GM19438 (cell line): Measurements from ENCODE around the gene RFT1.

ENCODE experiments used
- ATAC-seq: cut with Tn5 transposase; IDR thresholded peaks from one replicate; pipeline ENCODE4 v1.9.1; 2021; ENCODE audit warnings: low read depth; ENCODE audit not compliant: unreplicated experiment

RFT1 gene

DNA sequence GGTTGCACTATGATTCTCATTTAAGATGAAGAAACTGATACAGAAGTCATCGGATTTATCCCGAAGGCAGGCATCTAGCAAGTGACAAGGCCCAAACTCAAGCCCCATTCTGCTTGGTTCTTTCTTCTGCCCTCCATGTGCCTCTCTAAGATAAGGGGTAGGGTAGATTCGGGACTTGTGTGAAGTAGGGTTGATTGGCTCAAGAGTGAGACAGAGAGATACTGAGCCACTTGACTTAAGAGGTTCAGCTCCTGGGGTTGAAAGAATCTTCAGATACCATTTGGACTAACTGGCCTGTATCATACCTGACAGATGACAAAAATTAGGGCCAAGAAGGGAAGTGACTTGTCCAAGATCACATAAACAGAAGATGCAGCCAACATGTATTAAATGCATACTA, 891 bp downstream of the RFT1 start:
- no peak for ATAC-seq

DNA sequence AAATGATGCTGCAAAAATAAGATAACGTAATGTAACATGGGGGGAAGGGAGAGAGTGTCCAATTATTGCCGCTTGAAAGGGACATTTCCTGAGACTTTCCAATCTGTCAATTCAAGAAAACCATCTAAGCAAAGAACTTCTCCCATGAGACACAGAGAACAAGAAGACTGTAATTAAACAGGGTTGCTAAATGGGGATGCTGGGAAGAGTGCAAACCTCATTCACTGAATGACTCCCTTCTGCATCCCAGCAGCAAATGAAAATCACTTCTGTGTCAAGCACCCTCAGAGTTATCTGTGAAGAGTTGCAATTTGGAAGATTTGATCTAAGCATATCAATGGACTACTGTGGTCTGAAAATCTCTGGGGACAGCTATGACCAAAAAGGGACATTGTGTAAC, 3.6 kb downstream of the RFT1 start:
- ATAC-seq: no peak

DNA sequence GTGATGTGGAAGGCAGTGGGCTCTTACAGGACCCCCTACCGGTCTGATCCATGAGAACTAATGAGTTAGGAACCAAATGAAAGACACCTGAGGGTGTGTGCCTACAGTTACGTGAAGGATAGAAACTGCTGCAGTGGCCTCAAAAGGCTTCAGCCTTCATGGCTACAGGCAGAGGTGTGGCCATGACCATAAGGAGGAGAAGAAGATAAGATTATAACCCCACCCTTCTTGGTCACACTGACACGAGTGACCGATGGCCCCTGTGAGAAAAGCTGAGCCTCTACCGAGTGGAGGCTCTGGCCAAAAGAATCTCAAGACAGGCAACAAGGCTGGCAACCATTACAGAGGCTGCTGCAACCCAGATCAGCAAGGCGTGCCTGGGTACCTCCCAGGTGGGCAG, 6.3 kb downstream of the RFT1 start:
- no peak for ATAC-seq

DNA sequence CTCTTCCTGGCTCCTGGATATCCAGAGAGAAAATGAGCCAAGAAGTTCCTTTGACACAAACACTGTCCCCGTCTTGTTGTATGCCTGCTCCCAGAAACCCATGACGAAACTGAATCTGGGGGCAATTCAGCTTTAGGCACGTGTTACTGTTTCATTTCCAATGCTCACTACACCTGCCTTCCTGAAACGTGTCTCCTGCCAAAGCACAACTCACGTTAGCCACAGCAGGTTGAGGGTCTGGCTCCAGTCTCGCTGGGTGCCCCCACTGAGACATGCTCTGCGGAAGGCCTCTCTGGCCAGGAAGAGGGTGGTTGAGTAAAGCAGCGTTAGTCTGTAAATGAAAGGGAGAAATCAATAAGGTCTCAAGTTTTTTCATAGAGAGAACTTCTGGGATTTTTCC, 6.7 kb downstream of the RFT1 start:
- no peak for ATAC-seq

DNA sequence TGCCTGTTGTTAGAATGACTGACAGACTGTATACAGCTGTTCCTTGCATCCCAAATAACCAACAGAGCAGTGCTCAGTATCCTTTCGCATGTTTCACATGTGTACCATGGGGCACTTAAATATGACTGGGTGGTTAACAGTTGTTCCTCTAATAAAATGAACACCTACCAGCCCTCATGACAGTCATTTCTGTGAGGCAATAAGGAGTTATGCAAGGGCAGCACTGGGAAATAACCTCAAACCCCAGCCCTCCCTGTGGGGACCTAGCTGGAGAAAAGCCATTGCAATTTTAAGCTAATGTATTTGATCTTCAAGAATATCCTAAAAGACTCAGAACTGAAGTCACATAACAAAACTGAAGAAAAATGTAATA, 7.3 kb downstream of the RFT1 start:
- no peak for ATAC-seq

DNA sequence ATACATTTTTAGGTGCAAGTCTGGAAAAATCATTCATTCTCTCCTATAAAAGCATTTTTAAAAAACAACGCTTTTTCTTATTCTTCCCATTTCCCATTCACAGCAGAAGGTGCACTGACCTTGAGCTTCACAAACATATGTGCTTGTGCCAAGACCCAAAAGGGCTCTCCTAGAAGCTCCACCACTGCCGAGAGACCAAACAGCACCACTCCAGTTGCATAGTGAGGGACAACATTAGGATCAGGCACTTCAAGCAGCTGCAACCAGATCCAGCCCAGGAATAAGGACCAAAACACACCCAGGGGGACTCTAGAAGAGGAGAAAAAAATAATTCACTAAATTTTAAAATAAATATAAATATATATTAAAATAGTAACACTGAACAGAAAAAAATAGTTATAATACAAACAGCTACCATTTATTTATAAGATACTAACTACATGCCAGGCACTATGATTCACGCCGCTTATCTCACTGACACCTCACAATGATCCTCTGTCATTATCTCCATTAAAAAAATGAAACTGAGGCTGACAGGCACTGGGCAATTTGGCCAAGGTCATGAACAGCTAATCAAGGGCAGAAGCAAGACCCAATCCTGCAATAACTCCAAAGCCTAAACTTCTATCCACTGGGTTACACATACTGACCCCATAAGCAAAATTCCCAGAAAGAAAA, 7.8 kb downstream of the RFT1 start:
- ATAC-seq: no peak

DNA sequence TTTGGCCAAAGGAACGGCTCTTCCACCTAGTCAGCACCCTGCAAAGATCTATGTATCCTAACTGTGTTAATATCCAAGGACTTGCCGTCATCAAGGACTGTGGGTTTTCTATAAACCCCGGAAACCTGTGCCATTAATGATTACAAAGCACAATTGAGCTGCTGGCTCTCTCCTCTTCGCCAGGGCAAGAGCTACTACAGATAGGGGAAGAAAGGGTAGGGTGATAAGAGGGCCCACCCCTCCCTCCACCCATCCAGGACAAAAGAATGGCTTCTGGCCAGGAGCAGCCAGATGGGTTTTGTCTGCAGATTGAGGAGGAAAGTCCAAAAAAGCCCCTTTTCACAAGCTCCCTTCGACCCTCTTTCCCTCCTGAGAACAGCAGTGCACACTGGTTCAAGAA, 9.9 kb downstream of the RFT1 start:
- ATAC-seq: no peak

DNA sequence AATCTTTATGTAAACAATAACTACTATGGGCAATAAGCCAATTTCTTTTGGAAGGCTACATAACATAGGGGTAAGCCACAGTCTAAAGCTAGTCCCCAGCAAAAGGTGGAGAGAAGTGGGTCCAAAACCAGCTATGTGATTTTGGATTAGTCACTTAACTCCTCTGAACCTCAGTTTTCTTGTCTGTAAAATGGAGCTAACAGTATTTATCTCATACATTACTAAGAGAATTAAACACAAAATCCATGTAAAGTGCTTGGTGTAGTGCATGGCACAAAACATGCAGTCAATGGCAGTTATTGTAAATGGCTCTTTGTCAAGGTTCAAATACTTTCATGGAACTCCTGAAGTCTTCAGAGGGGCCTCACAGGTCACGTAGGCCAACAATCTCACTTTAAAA, 13.3 kb downstream of the RFT1 start:
- no peak for ATAC-seq

DNA sequence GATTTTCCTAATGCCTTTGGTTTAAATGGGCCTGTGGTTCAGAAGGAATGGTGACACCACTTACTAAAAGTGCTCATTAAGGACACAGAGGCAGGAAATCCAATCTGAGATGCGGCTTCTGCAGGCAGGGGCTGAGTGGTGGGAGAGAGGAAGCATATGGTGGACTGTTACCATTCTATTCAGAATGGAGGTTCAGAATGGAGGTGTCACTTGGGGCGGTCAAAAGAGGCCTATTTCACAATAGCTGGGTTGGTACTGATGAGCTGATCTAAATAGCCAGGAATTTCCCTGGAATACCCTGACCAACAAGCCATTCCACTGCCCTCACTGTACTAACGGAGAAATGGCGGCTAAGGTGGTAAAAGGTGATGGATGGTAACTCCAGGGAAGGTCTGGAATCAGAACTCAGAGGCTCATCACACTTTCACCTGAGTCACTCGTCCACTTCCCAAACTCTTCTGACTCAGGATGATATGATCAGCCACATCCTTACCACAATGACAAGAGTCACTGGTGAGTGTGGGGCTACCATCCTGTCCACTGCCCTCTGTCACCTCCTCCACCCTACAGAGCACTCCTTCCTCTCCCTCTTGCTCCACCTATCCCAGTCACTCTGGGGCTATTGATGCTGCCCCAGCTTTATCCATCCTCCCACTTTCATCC, 15.7 kb downstream of the RFT1 start:
- ATAC-seq: no peak

DNA sequence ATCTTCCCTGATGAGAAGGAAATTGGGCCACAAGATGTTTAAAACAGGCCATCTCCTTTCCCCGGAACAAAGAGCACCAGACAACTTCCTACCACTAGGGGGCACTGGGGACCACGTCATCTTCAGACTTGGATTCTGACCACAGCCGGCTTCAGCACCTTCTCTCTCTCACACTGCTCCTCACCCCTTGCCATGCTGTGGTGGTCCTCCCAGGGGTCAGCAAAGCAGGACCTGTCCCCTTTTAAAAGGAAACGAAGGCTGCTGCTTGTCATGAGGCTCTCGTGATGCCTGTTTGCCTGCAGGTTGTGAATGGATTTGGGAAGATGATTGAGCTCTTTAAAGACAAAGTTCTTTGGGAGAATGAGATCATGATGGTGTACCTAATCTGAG, 16.2 kb downstream of the RFT1 start:
- no peak for ATAC-seq

DNA sequence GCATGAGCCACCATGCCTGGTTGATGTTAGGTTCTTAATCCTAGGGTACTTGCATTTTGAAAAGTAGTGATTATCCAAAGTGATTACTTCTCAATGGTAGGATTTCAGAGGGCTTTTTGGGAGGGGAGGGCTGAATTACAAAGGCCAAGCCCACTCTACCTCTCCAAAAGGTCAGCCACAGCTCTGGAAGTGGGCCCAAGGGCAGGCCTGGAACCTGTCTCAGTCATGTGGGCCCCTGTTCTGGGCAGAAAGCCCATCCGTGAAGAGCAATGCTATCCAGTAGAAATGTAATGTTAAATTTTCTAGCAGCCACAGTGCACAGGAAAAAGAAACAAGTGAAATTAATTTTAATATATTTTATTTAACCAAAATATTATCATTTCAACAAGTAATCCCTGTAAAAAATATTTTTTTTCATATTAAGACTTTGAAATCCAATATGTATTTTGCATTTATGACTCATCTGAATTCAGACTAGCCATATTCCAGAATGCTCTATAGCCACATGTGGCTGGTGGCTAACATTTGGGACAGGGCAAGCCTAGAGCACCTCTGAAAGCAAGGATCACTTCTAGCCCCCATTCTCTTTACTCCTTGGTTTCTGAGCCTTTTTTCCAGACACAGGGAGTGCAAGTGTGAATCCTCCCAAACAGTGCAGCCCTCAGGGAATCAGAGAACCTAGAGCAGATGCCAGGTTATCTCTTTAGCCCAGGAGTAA, 16.8 kb downstream of the RFT1 start:
- no peak for ATAC-seq

DNA sequence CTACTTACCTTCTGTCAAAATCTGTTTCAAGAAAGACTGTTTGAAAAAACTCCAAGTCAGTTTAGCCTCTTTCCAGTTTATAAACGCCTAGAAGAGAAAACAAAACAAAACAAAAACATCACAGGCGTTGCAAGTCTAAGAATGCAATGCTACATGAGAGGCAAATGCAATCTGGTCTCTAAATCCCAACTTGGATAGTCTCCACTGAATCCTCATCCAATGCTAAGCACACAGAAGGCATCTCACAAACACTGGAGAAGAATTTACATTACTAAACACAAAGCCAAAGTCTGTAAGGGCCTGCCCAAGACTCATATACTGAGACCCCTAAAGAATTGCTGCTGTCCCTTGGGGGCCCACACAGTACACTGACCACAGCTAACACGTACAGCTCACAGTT, 18.4 kb downstream of the RFT1 start:
- no peak for ATAC-seq

DNA sequence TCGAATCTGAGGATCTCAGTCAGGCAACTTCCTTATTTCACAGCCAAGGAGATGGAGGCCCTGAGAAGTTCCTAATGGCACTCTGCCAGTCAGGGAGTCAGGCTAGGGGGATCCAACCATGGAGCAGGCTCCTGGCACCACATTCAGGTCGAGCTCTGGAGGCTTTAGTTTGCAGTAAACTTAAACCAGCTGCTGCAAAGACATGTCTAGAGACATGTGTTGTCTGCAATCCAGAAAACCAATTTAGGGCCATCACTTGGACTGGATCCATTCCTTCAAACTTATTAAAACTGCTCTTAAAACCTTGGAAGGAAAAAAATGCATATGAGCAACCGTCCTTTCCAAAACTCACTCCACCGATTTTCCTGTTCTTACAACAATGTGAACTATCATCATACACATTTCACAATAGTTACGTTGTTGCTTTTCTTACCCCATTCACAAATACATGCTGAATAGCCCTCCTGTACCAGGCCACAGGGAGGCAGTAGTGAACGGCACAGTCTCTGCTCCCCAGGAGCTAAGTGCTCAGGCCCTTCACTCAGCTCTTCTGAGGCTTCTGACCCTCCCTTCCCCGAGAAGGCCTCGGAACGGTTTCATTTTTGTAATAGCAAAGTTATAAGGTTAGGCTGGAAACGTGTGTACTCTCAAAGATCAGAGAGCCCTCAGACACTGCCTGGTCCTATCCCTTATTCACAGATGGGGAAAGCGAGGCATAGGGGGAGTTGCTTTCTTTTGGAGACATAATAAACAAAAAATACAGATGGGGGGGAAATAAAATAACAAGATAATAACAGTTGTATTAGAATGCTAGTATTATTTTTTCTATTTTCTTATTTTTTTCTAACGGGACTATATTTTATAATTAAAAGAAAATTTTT, 20.1 kb downstream of the RFT1 start:
- ATAC-seq: no peak

DNA sequence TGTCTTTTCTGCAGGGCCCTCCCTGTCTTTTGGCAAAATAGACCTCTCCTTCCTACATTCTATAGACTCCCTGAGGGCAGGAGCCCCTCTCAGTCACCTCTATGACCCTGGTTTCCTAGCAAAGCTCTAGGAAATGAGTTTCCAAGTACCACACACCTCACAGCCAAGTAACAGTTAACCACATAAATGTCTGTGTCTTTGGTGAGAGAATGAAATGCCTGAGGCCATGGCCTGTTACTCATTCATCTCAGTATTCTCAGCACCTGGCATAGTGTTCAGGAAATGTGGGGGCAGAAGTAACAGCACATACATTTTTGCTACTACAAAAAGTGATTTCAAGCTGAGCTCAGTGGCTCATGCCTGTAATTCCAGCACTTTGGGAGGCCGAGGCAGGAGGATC, 21.0 kb downstream of the RFT1 start:
- ATAC-seq: no peak

DNA sequence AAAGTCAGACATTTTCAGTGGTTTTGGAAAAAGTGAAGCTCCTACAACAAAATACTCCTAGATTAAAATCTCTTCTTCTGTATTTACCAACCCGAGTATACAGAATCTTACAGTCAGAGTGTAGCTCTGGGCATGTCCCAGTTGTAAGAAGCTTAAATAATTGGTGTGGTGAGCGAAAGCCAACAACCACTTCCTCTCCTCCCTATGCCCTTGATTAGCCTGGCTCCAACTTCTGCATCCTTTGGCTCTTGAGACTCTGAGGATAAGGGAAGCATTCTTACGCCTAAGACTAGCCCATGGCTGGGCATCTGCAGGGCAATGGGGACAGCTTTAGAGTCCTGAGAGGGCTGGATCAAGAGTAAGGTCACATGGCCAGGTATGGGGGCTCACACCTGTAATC, 25.5 kb downstream of the RFT1 start:
- no peak for ATAC-seq

DNA sequence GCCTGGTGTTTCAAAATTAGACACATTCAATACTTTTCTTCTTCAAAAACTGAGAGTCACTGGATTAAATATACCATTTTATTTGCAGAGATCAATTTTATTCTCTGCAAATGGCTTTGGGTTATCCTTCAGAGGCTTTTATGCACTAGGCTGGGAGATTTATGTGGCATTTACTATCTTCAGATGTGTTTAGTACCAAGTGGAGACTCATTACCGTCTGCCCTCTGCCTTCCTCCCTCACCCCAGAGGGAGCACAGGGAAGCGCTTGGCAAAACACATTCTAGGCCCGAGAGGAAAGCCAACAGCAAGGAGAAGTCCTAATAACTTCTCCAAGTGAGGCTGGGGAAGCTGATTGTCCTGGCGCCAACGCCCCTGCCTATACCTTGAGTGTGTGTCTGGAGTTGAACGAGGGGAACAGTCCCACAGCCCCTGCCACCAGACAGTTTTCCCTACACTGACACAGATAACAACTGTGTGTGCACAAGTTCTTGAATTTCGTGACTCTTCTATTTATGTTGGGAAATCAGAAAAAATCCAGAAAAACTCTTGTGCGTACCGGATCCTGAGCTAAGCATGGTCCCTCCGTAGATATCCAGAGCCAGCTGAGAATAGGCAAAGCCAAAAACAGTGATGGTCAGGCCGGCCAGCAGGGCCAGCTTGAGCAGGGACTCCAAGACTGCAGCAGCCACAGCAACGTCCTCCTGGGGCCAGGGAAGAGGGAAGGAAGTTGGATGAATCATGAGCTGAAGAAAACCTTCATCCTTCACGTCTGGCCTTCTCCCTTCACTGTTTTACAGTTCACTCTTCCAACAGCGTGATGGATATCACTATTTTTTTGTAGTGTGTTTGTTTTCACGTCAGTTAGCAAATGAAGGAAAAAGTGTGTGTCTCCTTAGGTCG, 26.6 kb downstream of the RFT1 start:
- no peak for ATAC-seq

DNA sequence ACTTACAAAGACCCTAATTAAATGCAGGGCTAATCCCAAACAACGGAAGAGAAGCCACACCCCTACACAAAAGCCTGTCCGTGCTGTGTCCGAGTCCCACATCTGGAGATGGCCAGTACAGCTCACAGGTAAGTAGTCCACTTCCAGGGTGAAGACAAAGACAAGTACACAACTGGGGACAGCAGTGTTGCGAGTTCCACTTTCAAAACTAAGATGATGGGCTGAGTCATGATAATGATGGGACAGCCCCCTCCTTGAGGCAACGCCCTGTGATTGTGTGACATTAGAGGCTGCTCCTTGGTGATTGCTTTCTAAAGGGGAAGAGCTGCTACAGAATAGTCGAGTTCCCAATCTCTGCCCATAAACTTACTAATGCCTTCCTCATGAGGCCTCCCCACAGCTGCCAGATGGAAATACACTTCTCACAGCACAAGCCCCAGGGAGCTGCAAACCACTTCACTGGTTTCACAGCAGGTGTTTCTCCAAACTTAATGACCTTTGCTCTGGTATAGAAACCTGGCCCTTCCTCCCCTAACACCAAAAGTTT, 27.6 kb downstream of the RFT1 start:
- peak; percentile 88 for ATAC-seq

DNA sequence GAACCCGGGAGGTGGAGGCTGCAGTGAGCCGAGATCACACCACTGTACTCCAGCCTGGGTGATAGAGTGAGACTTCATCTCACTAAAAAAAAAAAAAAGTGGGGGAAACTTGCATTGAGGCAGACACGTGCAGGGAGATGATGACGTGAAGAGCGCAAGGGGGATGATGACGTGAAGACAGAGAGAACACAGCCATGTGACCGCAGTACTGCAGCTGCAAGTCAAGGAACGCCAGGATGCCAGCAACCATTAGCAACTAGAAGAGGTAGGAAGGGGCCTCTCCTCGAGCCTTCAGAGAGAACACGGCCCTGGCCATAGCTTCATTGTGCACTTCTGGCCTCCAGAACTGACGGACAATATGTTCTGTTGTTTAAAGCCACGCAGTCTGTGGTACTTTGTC, 28.3 kb downstream of the RFT1 start:
- no peak for ATAC-seq

DNA sequence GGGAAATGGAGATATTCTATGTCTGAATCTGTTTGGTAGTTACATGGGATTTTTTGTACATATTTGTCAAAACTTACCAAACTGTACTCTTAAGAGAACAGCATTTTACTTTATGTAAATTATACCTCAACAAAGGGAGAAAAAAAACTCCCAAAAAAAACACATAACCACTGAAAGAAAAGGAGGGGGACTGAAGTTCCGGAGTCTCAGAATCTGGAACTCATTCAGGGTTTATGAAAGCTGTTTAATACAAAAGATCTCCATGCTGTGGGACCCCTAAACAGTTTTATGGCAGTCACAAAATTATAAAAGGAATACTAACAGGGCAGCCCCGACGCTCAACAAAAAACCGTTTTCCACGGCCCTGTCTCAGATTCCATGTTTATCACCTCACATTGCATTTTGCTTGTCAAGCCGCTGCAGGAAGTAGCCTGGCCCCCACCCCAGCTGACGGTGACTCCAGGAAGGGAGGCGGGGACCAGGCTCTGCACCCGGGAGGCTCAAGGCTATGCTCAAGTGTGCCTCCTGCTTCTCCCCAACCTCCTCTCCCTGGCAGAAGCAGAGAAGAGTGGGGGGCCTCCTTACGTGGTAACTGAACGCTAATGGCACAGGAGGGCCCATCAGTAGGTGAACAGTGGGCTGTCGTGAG, 29.3 kb downstream of the RFT1 start:
- ATAC-seq: no peak
